Measurements from ENCODE around the gene MALT1.

The MALT1 gene

DNA sequence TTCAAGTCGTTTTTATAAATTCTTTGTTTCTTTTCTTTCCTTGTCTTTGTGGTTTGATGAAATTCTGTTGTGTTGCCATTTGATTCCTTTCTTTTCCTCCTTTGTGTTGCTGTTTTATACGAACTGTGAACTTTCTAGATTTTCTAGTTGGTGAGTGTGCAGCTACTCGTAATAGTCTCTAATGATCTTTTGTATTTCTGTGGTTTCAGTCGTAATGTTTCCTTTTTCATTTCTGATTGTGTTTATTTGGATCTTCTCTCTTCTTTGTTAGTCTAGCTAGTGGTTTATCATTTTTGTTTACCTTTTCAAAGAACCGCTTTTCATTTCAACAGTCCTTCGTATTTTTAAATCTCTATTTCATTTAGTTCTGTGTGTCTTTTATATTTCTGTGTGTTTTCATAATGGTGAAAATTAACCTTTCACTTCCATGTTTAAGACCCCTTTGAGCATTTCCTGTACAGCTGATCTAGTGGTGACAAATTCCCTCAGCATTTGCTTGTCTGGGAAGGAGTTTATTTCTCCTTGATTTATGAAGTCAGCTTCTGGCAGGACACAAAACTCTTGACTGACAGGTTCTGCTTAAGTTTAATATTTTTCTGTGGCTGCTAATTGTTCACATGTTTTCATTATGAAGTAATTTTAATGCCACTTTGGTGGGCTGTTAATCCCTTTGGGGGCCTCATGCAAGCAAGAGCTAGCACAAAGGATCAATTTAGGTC, 16.2 kb upstream of the MALT1 start:
- no peaks in the 10 kb centered on the region for H3K36me3 ChIP-seq (ENCODE audit: insufficient read depth, low read length)

DNA sequence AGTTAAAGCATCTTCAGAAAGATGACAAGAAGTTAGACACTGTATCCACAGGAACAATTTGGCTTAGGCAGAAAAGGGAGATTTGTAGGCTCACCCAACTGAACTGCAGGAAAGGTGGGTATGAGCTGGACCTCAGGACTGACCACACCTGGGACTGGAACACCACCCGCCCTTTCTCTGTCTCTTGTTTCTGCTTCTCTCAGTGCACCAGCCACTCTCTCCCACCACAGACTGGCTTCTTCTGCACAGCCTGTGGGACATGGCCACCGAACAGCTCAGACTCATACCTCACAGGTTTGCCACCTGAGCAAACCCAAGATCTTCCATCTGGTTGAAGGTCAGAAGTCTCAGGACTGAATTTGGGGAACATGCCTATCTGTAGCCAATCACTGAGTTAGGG, 14.2 kb upstream of the MALT1 start:
- H3K9me3 ChIP-seq (replicated peaks; ENCODE audit: low read length) = no peaks in the 10 kb centered on the region
- H3K9ac ChIP-seq (ENCODE audit: low read depth, low read length) = no peak overlapping the region
- H3K4me2 ChIP-seq (ENCODE audit: low read length) = no peak overlapping the region
- H3K27me3 ChIP-seq (ENCODE audit: control insufficient read depth, insufficient read depth, low read length) = no peaks in the 10 kb centered on the region
- H3K4me3 ChIP-seq (ENCODE audit: low read length) = no peak overlapping the region
- no peaks in the 10 kb centered on the region for H3K36me3 ChIP-seq (ENCODE audit: insufficient read depth, low read length)
- no peaks in the 10 kb centered on the region for H3K4me1 ChIP-seq (ENCODE audit: control insufficient read depth, insufficient read depth, low read length)

More for the DNA sequence above, 16.2 kb upstream of the MALT1 start:
- no peaks in the 10 kb centered on the region for H3K27me3 ChIP-seq (ENCODE audit: control insufficient read depth, insufficient read depth, low read length)
- H3K4me1 ChIP-seq (ENCODE audit: control insufficient read depth, insufficient read depth, low read length) = no peaks in the 10 kb centered on the region
- no peak overlapping the region for H3K9ac ChIP-seq (ENCODE audit: low read depth, low read length)
- no peak overlapping the region for H3K4me2 ChIP-seq (ENCODE audit: low read length)
- no peaks in the 10 kb centered on the region for H3K9me3 ChIP-seq (replicated peaks; ENCODE audit: low read length)
- no peak overlapping the region for H3K4me3 ChIP-seq (ENCODE audit: low read length)

GRCh38 chr18:58657494-58657893, 13.8 kb upstream of the MALT1 start:
- no peak overlapping the region for H3K4me2 ChIP-seq (ENCODE audit: low read length)
- H3K36me3 ChIP-seq (ENCODE audit: insufficient read depth, low read length) = no peaks in the 10 kb centered on the region
- H3K9me3 ChIP-seq (replicated peaks; ENCODE audit: low read length) = no peaks in the 10 kb centered on the region
- no peak overlapping the region for H3K9ac ChIP-seq (ENCODE audit: low read depth, low read length)
- H3K27me3 ChIP-seq (ENCODE audit: control insufficient read depth, insufficient read depth, low read length) = no peaks in the 10 kb centered on the region
- H3K4me3 ChIP-seq (ENCODE audit: low read length) = no peak overlapping the region
- H3K4me1 ChIP-seq (ENCODE audit: control insufficient read depth, insufficient read depth, low read length) = no peaks in the 10 kb centered on the region

GRCh38 chr18:58659691-58660090, 11.6 kb upstream of the MALT1 start:
- H3K9me3 ChIP-seq (replicated peaks; ENCODE audit: low read length) = no peaks in the 10 kb centered on the region
- H3K9ac ChIP-seq (ENCODE audit: low read depth, low read length) = no peak overlapping the region
- no peaks in the 10 kb centered on the region for H3K4me1 ChIP-seq (ENCODE audit: control insufficient read depth, insufficient read depth, low read length)
- H3K27me3 ChIP-seq (ENCODE audit: control insufficient read depth, insufficient read depth, low read length) = no peaks in the 10 kb centered on the region
- H3K4me3 ChIP-seq (ENCODE audit: low read length) = no peak overlapping the region
- no peak overlapping the region for H3K4me2 ChIP-seq (ENCODE audit: low read length)
- no peaks in the 10 kb centered on the region for H3K36me3 ChIP-seq (ENCODE audit: insufficient read depth, low read length)

DNA sequence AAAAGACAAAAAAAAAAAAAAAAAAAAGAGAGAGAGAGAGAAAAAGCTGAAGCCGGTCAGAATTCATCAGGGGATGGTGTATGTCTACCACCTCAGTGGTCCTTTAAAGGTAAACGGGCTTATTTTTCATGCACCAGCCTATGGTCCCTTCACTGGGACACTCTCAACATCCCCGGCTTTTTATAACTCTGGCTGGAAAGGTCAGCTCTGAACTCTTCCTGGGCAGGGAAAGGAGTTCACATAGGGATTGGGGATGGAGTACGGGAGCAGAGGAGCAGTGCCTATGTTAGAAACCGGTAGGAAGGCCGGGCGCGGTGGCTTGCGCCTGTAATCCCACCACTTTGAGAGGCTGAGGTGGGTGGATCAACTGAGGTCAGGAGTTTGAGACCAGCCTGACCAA, 10.3 kb upstream of the MALT1 start:
- H3K4me3 ChIP-seq (ENCODE audit: low read length) = no peak overlapping the region
- peaks cover 6% of the 10 kb centered on the region for H3K4me1 ChIP-seq (ENCODE audit: control insufficient read depth, insufficient read depth, low read length)
- no peak overlapping the region for H3K4me2 ChIP-seq (ENCODE audit: low read length)
- H3K27me3 ChIP-seq (ENCODE audit: control insufficient read depth, insufficient read depth, low read length) = no peaks in the 10 kb centered on the region
- H3K36me3 ChIP-seq (ENCODE audit: insufficient read depth, low read length) = no peaks in the 10 kb centered on the region
- H3K9me3 ChIP-seq (replicated peaks; ENCODE audit: low read length) = no peaks in the 10 kb centered on the region
- no peak overlapping the region for H3K9ac ChIP-seq (ENCODE audit: low read depth, low read length)

- Histone ChIP-seq H3K9me3 (replicated peaks; ENCODE audit: low read length) (no peaks in the 10 kb centered on the region), H3K4me3 (ENCODE audit: low read length) (no peak overlapping the region), H3K4me2 (ENCODE audit: low read length) (no peak overlapping the region), H3K4me1 (ENCODE audit: control insufficient read depth, insufficient read depth, low read length) (peaks cover 9% of the 10 kb centered on the region), H3K27me3 (ENCODE audit: control insufficient read depth, insufficient read depth, low read length) (no peaks in the 10 kb centered on the region), H3K9ac (ENCODE audit: low read depth, low read length) (no peak overlapping the region), H3K36me3 (ENCODE audit: insufficient read depth, low read length) (no peaks in the 10 kb centered on the region)
Measured at GRCh38 chr18:58661423-58661822, 9.8 kb upstream of the MALT1 start.

GRCh38 chr18:58662118-58662517, 9.1 kb upstream of the MALT1 start:
- H3K4me1 ChIP-seq (ENCODE audit: control insufficient read depth, insufficient read depth, low read length) = peaks cover 12% of the 10 kb centered on the region
- H3K9me3 ChIP-seq (replicated peaks; ENCODE audit: low read length) = no peaks in the 10 kb centered on the region
- no peaks in the 10 kb centered on the region for H3K27me3 ChIP-seq (ENCODE audit: control insufficient read depth, insufficient read depth, low read length)
- H3K9ac ChIP-seq (ENCODE audit: low read depth, low read length) = no peak overlapping the region
- H3K36me3 ChIP-seq (ENCODE audit: insufficient read depth, low read length) = no peaks in the 10 kb centered on the region
- no peak overlapping the region for H3K4me2 ChIP-seq (ENCODE audit: low read length)
- no peak overlapping the region for H3K4me3 ChIP-seq (ENCODE audit: low read length)

DNA sequence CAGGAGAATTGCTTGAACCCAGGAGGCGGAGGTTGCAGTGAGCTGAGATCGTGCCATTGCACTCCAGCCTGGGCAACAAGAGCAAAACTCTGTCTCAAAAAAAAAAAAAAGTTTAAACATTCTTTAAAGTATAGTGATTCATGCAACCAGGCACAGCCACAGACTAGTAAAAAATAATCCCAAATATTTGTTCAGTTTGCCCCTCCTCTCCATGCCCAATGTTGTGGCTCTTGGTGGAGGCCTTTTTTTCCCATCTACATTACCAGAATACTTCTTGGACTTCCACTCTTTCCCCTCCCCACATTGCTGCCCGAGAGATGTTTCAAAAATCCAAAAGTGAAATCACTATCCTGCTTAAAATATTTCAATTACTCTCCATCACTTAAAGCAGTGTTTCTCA, 5.1 kb upstream of the MALT1 start:
- Histone ChIP-seq H3K9ac (ENCODE audit: low read depth, low read length) (no peak overlapping the region), H3K4me3 (ENCODE audit: low read length) (no peak overlapping the region), H3K36me3 (ENCODE audit: insufficient read depth, low read length) (no peaks in the 10 kb centered on the region), H3K4me2 (ENCODE audit: low read length) (no peak overlapping the region), H3K9me3 (replicated peaks; ENCODE audit: low read length) (no peaks in the 10 kb centered on the region), H3K4me1 (ENCODE audit: control insufficient read depth, insufficient read depth, low read length) (peaks cover 37% of the 10 kb centered on the region), H3K27me3 (ENCODE audit: control insufficient read depth, insufficient read depth, low read length) (no peaks in the 10 kb centered on the region)

- H3K4me3 ChIP-seq (ENCODE audit: low read length) = no peak overlapping the region
- no peaks in the 10 kb centered on the region for H3K9me3 ChIP-seq (replicated peaks; ENCODE audit: low read length)
- peaks cover 41% of the 10 kb centered on the region for H3K4me1 ChIP-seq (ENCODE audit: control insufficient read depth, insufficient read depth, low read length)
- H3K4me2 ChIP-seq (ENCODE audit: low read length) = no peak overlapping the region
- no peaks in the 10 kb centered on the region for H3K36me3 ChIP-seq (ENCODE audit: insufficient read depth, low read length)
- H3K9ac ChIP-seq (ENCODE audit: low read depth, low read length) = no peak overlapping the region
- no peaks in the 10 kb centered on the region for H3K27me3 ChIP-seq (ENCODE audit: control insufficient read depth, insufficient read depth, low read length)
Measured at GRCh38 chr18:58668211-58668610, 3.1 kb upstream of the MALT1 start.

DNA sequence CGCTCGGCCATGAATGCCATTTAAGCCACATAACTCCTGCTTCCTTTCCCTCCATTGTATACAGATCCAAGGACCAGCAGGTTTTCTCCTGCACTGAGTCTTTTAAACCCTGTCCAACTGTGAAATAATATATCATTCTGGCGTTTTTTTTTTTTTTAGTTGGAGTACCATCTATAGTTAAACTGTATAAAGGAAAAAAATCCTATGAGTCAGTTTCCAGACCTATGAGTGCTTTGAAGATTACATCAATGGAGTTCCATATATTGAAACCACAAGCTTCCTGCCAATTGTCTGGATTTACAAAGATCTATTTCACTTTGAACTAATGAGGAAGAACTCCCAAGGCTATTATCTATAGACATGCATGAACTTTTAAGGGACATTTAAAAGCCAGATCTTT, 2.4 kb upstream of the MALT1 start:
- peaks cover 41% of the 10 kb centered on the region for H3K4me1 ChIP-seq (ENCODE audit: control insufficient read depth, insufficient read depth, low read length)
- no peak overlapping the region for H3K9ac ChIP-seq (ENCODE audit: low read depth, low read length)
- no peaks in the 10 kb centered on the region for H3K36me3 ChIP-seq (ENCODE audit: insufficient read depth, low read length)
- no peaks in the 10 kb centered on the region for H3K27me3 ChIP-seq (ENCODE audit: control insufficient read depth, insufficient read depth, low read length)
- peak overlapping the region; percentile 5 for H3K4me2 ChIP-seq (ENCODE audit: low read length)
- no peaks in the 10 kb centered on the region for H3K9me3 ChIP-seq (replicated peaks; ENCODE audit: low read length)
- no peak overlapping the region for H3K4me3 ChIP-seq (ENCODE audit: low read length)

- Histone ChIP-seq H3K4me2 (ENCODE audit: low read length) (peak overlapping the region; percentile 78), H3K4me1 (ENCODE audit: control insufficient read depth, insufficient read depth, low read length) (peaks cover 47% of the 10 kb centered on the region), H3K27me3 (ENCODE audit: control insufficient read depth, insufficient read depth, low read length) (no peaks in the 10 kb centered on the region), H3K36me3 (ENCODE audit: insufficient read depth, low read length) (no peaks in the 10 kb centered on the region), H3K9ac (ENCODE audit: low read depth, low read length) (no peak overlapping the region), H3K9me3 (replicated peaks; ENCODE audit: low read length) (no peaks in the 10 kb centered on the region), H3K4me3 (ENCODE audit: low read length) (no peak overlapping the region)
Measured at GRCh38 chr18:58669731-58670378, 1.4 kb upstream of the MALT1 start.
